Rectal smooth muscle tissue (tissue), 1 donor: ENCODE data around the gene MYO3B.

Experiments
- H3K27ac ChIP-seq: one replicate; pipeline ENCODE4 v1.7.0; 2013; ENCODE audit warnings: low read depth, low read length, inconsistent platforms
- H3K27me3 ChIP-seq: one replicate; pipeline ENCODE4 v1.7.0; 2013; ENCODE audit warnings: low read length; ENCODE audit not compliant: control insufficient read depth, insufficient read depth
- H3K36me3 ChIP-seq: one replicate; pipeline ENCODE4 v1.7.0; 2013; ENCODE audit warnings: low read length; ENCODE audit not compliant: control insufficient read depth, insufficient read depth
- H3K4me1 ChIP-seq: one replicate; pipeline ENCODE4 v1.7.0; 2013; ENCODE audit warnings: low read length; ENCODE audit not compliant: control insufficient read depth, insufficient read depth
- H3K4me3 ChIP-seq: one replicate; pipeline ENCODE4 v1.7.0; 2013; ENCODE audit warnings: low read length
- H3K9ac ChIP-seq: one replicate; pipeline ENCODE4 v1.7.0; 2013; ENCODE audit warnings: low read length

Gene MYO3B

GRCh38 chr2:170166735-170167134 is 11.2 kb upstream of the MYO3B start:
- H3K4me3 ChIP-seq: no peak overlapping the region
- no peaks in the 10 kb centered on the region for H3K4me1 ChIP-seq
- H3K27ac ChIP-seq: no peak overlapping the region
- no peaks in the 10 kb centered on the region for H3K36me3 ChIP-seq
- H3K9ac ChIP-seq: no peak overlapping the region
- no peaks in the 10 kb centered on the region for H3K27me3 ChIP-seq

DNA sequence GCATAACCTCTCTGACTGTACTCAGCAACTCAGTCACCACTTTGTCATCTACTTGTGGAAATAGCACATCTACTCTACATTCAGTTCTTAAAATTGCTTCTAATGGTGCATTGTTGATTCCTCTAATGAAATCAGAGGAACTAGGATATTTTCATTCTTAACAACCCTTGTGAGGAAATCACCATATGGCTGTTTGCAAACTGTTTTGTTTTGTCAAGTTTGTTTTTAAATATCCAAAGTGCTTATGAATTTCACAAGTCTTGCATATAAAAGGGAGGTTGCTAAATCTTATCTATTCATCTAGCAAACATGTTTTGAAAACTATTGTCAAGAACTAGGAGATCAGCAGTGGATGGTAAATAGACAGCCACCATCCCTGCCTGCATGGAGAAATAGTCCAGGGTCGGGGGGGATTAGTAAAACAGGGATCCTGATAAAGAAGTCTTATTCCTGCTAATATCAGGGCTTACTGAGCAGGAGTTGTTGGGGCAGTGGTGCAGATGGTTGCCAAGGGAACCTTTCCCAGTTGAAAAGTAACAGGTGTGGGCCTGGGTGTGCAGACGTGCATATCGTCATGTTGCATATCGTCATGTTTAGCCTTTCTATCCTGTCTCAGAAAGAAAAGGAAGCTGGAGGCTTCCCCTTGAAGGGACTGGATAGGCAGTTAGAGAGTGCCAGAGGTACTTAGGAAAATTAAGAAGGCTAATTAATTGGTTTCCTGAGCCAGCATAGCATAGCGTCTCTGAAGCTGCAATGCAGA is 7.5 kb upstream of the MYO3B start:
- Histone ChIP-seq H3K4me3 (no peak overlapping the region), H3K27me3 (no peaks in the 10 kb centered on the region), H3K27ac (no peak overlapping the region), H3K36me3 (no peaks in the 10 kb centered on the region), H3K4me1 (no peaks in the 10 kb centered on the region), H3K9ac (no peak overlapping the region)

DNA sequence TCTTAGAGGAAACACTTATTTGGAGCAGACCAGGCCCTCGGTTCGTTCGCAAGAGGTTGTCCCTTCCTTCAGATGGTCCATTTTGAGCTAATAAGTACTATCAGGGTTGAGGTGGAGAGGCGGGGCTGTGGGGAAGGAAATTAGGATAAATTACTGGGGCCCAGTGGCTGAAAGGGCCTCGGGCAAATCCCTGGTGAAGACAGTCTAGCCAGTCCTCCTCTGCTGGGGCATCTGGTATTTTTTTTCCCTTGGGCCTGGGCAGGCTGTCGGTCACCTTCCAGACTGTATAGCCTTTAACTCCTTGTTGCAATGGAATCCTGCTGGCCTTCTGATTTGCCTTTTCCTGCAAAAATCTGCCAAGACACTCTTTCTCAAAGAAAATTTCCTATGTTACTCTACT is 1.7 kb upstream of the MYO3B start:
- no peak overlapping the region for H3K27ac ChIP-seq
- H3K4me1 ChIP-seq: no peaks in the 10 kb centered on the region
- no peaks in the 10 kb centered on the region for H3K27me3 ChIP-seq
- H3K4me3 ChIP-seq: no peak overlapping the region
- no peaks in the 10 kb centered on the region for H3K36me3 ChIP-seq
- no peak overlapping the region for H3K9ac ChIP-seq

GRCh38 chr2:170180031-170180566 is 2.2 kb downstream of the MYO3B start:
- H3K27me3 ChIP-seq: no peaks in the 10 kb centered on the region
- no peak overlapping the region for H3K9ac ChIP-seq
- H3K4me1 ChIP-seq: no peaks in the 10 kb centered on the region
- no peak overlapping the region for H3K4me3 ChIP-seq
- H3K36me3 ChIP-seq: no peaks in the 10 kb centered on the region
- no peak overlapping the region for H3K27ac ChIP-seq

DNA sequence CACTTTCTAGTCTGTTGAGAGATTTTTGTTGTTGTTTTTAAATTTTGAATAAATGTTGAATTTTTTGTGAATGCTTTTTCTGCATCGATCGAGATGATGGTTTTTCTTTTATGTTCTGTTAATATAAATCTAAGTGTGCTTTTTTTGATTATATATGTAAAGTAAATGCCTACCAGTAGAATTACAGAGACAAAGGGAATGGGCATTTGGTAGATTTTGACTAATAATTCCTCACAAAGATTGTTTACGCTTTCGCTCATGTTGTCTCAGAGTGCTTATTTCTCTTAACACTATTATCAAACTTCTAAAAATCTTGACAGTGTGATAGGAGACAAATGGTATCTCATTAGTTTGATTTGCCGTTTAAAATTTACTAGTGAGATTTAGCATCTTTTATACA is 3.7 kb downstream of the MYO3B start:
- H3K4me3 ChIP-seq: no peak overlapping the region
- no peaks in the 10 kb centered on the region for H3K27me3 ChIP-seq
- H3K27ac ChIP-seq: no peak overlapping the region
- no peak overlapping the region for H3K9ac ChIP-seq
- H3K36me3 ChIP-seq: no peaks in the 10 kb centered on the region
- no peaks in the 10 kb centered on the region for H3K4me1 ChIP-seq

DNA sequence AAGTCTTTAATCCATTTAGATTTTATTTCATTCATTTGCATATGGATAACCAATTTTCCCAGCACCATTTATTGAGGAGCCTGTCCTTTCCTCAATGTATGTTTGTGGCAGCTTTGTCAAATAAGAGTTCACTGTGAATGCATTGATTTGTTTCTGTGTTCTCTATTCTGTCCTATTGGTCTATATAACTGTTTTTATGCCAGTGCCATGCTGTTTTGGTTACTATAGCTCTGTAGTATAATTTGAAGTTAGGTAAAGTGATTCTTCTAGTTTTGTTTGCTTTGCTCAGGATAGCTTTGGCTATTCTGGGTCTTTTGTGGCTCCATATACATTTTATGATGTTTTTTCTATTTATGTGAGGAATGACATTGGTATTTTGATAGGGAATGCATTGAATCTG is 7.4 kb downstream of the MYO3B start:
- Histone ChIP-seq H3K9ac (no peak overlapping the region), H3K4me3 (no peak overlapping the region), H3K27ac (no peak overlapping the region)

GRCh38 chr2:170189757-170190156 is 11.8 kb downstream of the MYO3B start:
- Histone ChIP-seq H3K36me3 (no peaks in the 10 kb centered on the region), H3K9ac (no peak overlapping the region), H3K27me3 (no peaks in the 10 kb centered on the region), H3K4me1 (no peaks in the 10 kb centered on the region), H3K27ac (no peak overlapping the region), H3K4me3 (no peak overlapping the region)

More for the DNA sequence above, 7.4 kb downstream of the MYO3B start:
- Histone ChIP-seq H3K4me1 (no peaks in the 10 kb centered on the region), H3K27me3 (no peaks in the 10 kb centered on the region), H3K36me3 (no peaks in the 10 kb centered on the region)

DNA sequence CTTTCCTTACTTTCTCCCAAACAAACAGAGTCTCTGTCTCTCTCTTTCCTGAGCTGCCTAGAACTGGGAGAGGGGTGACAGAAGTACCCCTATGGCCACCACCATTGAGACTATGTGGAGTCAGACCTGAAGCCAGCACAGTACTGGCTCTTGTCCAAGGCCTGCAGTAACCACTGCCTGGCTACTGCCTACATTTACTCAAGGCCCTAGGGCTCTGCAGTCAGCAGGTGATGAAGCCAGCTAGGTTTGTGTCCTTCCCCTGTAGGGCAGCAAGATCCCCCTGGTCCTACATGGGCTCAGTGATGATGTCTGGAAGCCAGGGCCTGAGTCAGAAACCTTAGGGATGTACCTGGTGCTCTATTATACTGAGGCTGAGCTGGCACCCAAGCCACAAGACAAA is 12.2 kb downstream of the MYO3B start:
- no peak overlapping the region for H3K27ac ChIP-seq
- H3K36me3 ChIP-seq: no peaks in the 10 kb centered on the region
- no peaks in the 10 kb centered on the region for H3K4me1 ChIP-seq
- no peak overlapping the region for H3K4me3 ChIP-seq
- no peaks in the 10 kb centered on the region for H3K27me3 ChIP-seq
- H3K9ac ChIP-seq: no peak overlapping the region

DNA sequence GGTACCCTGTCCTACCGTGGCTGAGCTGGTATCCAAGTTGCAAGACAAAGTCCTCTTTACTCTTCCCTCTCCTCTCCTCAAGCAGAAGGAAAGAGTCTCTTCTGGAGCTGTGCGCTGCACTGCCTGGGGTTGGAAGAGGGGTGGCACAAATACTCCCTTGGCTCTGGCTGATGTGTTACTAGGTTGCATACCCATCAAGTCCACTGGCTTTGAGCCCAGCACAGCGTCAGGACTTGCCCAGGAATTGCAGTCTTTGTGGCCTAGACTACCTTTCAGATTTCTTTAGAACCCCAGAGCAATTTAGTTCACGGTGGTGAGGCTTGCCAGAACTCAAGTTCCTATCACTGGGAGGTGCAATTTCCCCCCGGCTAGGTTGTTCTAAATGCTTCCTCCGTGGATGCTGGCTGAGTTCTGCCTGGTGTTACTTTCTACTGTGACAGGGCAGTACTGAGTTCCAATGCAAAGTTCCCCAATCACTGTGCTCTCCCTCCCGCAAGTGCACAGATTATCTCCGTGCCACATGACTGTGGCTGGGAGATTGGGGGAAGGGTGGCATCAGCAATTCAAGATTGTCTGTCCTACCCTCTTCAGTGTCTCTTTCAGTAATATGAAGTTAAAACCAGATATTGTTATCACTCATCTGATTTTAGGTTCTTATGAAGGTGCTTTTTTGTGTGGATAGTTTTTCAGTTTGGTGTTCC is 13.4 kb downstream of the MYO3B start:
- Histone ChIP-seq H3K27ac (no peak overlapping the region), H3K27me3 (no peaks in the 10 kb centered on the region), H3K9ac (no peak overlapping the region), H3K36me3 (no peaks in the 10 kb centered on the region), H3K4me1 (no peaks in the 10 kb centered on the region), H3K4me3 (no peak overlapping the region)

GRCh38 chr2:170196963-170197362 is 19.0 kb downstream of the MYO3B start:
- no peaks in the 10 kb centered on the region for H3K27me3 ChIP-seq
- no peak overlapping the region for H3K4me3 ChIP-seq
- H3K9ac ChIP-seq: no peak overlapping the region

GRCh38 chr2:170201275-170201674 is 23.3 kb downstream of the MYO3B start:
- Histone ChIP-seq H3K4me3 (no peak overlapping the region), H3K36me3 (no peaks in the 10 kb centered on the region), H3K27me3 (no peaks in the 10 kb centered on the region), H3K4me1 (no peaks in the 10 kb centered on the region), H3K27ac (no peak overlapping the region), H3K9ac (no peak overlapping the region)

More at GRCh38 chr2:170196963-170197362, 19.0 kb downstream of the MYO3B start:
- Histone ChIP-seq H3K36me3 (no peaks in the 10 kb centered on the region), H3K4me1 (no peaks in the 10 kb centered on the region), H3K27ac (no peak overlapping the region)

GRCh38 chr2:170201734-170202393 is 23.9 kb downstream of the MYO3B start:
- Histone ChIP-seq H3K27me3 (no peaks in the 10 kb centered on the region), H3K9ac (no peak overlapping the region), H3K4me1 (no peaks in the 10 kb centered on the region), H3K27ac (no peak overlapping the region), H3K4me3 (no peak overlapping the region), H3K36me3 (no peaks in the 10 kb centered on the region)
